Hematopoietic multipotent progenitor cell treated with erythropoietin and hydrocortisone succinate and interleukin-3 and kit ligand, for 15 days (in vitro differentiated cells): ENCODE data around the gene NGRN.
"Not testable (repeated sequence)": the region's sequence is repeated elsewhere in the genome, so short reads cannot be mapped to it uniquely, and the experiment has no call there.

Source experiments
- DNase-seq: peaks from one replicate; pipeline ENCODE4 v3.0.0-alpha.2; 2015; ENCODE audit warnings: low spot score

The NGRN gene

DNA sequence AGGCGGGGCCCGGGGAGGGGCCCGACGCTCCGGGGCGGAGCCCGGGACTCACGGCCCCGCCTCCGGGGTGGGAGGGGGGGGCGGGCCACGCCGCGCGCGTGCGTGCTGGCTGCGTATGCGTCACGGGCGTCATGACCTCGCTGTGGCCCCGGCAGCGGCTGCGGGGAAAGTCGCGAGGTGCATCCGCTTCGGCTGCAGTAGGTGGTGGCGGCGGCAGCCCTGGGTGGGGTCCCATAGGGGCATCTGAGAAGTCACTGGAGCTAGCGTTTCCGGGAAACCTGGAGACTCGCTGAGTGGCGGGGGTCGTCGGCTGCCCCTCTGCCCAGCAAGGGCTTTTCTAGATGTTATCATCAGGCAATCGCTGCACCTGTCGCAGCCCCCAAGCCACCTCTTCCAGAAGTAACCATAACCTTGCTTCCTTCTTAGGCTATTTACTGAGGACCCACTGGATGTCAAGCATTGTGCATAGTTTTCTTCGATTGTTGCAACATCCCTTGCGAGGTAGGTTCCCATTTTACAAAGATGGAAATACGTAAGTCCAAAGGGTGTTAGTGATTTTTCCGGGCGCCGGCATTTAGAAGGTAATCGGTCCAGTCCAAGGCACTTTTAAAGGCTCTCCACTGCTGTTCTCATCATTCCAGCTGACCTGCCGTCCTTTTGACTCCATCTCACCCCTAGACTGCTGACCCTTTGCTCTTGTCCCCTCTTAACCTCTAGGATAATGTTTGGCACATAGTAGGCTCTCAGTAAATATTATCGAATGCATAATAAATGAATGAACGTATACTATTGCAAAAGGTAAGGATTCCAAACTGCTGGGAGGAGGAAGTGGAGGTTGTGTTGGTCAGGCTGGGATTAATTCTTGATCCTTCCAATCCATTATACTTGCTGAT, 31.1 kb upstream of the NGRN start, which contains the start of gene GDPGP1:
Gene GDPGP1, plus strand, starts transcription at position 114 of the 893 bp plus-strand sequence. CDS start 6,700 bp downstream, outside the sequence.
- DNase-seq: no peak

DNA sequence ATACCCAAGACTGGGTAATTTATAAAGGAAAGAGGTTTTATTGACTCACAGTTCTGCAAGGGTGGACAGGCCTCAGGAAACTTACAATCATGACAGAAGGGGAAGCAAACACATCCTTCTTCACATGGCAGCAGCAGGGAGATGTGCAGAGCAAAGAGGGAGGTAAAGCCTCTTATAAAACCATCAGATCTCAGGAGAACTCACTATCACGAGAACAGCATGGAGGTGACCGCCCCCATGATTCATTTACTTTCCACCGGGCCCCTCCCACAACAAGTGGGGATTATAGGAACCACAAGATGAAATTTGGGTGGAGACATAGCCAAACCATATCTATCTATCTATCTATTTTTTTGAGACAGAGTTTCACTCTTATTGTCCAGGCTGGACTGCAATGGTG, 26.1 kb upstream of the NGRN start:
- no peak for DNase-seq

DNA sequence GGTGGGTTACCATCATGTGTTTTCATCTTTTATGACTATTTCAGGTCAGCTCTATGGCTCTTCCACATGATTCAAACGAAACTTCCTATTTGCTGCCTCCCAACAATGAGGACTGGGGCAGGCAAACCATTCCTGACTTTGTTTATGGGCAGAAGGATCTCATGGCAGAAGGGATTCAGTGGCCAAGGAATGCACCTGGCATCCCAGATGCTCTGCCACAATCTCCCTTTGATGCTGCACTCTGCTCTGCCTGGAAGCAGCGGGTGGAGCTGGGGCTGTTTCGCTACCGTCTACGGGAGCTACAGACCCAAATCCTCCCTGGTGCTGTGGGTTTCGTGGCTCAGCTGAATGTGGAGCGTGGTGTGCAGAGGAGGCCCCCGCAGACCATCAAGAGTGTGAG, 24.6 kb upstream of the NGRN start:
- DNase-seq: no peak

DNA sequence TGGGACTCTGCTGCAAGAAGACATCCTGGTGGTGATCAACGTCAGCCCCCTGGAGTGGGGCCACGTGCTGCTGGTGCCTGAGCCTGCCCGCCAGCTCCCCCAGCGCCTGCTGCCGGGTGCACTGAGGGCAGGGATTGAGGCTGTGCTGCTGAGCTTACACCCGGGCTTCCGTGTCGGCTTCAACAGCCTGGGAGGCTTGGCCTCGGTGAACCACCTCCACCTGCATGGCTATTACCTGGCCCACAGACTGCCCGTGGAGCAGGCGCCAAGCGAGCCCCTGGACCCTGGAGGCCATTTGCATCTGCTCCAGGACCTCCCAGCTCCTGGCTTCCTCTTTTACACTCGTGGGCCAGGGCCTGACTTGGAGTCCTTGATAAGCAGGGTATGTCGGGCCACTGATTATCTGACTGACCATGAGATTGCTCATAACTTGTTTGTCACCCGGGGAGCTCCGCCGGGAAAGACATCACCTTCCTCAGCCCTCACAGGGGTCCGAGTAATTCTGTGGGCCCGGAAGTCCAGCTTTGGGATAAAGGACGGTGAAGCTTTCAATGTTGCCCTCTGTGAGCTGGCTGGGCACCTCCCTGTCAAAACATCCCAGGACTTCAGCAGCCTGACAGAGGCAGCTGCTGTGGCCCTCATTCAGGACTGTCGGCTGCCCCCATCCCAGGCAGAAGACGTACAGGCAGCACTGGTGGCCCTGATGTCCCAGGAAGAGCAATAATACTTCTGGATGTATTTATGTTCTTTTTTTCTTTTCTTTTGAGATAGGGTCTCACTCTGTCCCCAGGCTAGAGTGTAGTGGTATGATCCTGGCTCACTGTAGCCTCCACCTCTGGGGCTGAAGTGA, 23.9 kb upstream of the NGRN start:
- DNase-seq: no peak

DNA sequence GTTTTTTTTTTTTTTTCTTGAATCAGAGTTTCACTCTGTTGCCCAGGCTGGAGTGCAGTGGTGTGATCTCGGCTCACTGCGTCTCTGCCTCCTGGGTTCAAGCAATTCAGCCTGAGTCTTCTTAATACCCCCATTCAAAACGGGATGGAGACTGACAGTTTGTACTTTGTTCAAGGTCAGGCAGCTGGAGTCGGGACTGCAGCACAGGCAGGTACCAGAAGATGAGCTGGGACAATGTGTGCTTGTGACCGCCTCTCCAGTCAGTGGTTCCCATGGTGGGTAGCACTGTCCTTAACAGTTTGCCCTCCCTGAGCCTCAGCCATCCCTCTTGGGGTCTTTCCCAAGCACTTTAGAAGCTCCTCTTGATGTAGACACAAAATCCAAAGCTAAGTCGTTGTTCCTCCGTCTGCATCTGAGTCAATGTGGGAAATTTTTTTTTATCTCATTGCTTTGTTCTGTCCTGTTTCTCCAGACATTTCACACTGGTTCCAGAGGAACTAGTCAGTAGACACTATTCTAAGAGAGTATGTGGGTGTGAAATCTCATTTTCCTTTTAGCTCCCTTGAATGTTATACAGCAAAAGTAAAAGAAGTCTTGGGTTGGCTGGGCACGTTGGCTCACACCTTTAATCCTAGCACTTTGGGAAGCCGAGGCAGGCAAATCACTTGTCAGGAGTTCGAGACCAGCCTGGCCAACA, 21.4 kb upstream of the NGRN start:
- DNase-seq: no peak

DNA sequence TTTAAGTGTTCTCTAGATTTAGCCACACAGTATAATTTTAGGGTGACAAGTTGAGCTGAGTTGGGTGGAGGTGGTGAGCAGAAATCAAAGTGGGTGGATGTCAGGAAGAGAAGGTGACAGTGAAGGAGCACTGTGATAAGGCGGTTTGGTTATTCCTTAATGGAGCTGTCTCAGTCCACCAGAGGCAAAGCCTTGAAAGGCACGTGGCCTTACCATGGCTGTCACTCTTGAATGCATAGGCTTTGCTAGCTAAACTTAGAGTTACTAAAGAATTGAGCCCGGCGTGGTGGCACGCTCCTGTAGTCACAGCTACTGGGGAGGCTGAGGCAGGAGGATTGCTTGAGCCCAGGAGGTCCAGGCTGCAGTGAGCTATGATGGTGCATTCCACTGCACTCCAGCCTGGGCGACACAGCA, 16.7 kb upstream of the NGRN start:
- no peak for DNase-seq

DNA sequence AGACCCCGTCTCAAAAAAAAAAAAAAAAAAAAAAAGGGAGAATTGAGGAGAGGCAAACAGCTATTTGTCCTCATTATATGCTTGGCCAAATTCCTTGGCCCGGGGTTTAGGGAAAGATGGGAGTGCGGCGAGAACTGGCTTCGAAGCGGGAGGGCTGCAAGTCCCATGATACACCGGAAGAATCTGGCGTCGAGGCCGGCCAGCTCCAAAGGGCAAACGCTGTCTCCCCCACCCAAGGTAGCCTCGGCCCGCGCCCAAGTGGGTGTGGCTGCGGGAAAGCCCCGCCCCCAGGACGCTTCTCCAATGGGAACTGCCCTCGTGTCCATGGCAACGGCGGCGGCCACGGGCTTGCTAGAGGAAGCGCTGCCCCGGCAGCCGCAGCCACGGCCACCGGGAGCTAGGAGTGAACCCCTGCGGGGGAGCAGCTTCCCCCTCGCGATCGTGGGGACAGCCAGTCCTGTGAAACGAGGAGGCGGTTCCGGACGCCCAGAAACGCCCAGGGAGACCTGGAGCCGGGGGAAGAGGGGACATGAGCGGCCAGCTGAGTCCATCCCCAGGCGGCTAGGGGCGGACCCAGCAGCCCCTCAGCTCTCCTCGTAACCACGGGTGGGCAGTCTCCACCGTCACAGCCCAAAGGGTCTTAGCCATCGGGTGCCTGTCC, 16.1 kb upstream of the NGRN start, which contains the start of gene TTLL13:
Gene TTLL13, plus strand, starts transcription at position 354 of the 661 bp plus-strand sequence. CDS start 1,075 bp downstream, outside the sequence.
- peak; percentile 84 for DNase-seq

DNA sequence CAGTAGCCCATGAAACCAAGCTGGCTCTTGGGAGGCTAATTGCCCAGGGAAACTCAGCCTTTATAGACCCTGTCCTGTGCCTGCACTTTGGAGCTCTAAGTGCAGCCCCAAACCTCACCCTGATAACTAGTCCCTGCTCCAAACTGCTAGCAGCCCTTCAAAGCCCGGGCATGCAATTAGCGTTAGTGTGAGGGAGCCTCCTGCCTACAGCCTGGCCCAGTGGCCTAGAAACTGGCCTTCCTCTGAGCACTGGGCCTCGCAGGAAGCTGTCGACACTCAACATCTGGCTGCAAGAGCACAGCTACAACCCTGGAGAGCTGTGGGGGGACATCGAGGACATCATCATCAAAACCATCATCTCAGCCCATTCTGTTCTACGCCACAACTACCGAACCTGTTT, 7.7 kb upstream of the NGRN start:
- no peak for DNase-seq

DNA sequence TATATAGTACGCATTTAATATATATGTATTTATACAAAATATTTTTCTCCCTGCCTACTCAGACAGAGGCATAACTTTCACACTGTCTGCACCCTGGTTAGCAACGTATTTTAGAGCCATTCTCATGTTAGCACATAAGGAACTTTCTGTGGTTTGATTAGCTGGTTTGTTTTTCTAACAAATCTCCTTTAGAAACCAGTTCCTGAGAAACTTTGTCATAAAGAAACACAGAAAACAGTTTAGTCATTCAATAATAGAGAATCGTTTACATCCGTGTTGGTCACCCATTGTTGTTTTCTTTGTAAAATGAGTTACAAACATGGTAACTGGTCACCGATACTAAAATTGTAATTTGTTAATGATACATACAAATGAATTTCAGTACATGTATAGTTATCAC, 5.9 kb upstream of the NGRN start:
- no peak for DNase-seq

DNA sequence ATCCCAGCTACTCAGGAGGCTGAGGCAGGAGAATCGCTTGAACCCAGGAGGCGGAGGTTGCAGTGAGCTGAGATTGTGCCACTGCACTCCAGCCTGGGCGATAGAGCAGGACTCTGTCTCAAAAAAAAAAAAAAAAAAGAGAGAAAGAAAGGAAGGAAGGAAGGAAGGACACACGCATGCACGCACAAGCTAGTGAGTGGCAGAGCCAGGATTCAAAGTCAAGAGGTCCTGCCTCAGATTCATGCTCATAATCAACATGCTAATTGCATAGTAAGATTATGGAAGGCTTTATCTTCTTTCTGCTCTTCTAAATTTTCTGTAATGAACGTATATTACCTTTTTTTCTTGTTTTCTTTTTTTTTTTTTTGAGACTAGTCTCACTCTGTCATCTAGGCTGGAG, 4.7 kb upstream of the NGRN start:
- not testable (repeated sequence) for DNase-seq

DNA sequence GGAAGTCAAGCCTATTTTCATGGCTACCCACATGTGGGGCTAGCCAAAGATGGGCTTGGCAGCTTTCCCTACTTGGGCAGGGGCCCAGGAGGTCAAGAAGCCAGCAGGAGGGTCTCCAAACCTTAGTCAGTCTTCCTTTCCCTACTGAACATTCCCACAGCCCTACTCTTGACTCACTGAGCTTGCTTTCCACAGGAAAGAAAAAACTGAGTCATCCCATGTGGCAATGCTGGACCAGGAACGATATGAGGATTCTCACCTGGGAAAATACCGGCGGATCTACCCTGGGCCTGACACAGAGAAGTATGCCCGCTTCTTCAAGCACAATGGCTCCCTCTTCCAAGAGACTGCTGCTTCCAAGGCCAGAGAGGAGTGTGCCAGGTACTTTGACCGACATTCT, 3.7 kb upstream of the NGRN start:
- DNase-seq: no peak

DNA sequence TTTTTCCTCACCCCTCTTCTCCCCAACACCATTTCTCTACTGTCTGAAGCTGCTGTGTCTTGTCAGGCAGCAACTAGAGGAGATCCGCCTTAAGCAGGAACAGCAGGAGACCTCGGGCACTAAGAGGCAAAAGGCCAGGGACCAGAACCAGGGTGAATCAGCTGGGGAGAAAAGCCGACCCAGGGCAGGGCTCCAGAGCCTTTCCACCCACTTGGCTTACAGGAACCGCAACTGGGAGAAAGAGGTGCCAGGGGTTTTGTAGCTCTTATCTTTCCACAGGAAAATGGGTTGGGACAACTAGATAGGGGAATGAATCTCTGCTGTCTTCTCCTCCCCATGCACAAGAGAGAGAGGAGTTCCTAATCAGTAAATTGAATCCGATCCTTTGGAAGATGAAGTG, 3.0 kb upstream of the NGRN start:
- no peak for DNase-seq

DNA sequence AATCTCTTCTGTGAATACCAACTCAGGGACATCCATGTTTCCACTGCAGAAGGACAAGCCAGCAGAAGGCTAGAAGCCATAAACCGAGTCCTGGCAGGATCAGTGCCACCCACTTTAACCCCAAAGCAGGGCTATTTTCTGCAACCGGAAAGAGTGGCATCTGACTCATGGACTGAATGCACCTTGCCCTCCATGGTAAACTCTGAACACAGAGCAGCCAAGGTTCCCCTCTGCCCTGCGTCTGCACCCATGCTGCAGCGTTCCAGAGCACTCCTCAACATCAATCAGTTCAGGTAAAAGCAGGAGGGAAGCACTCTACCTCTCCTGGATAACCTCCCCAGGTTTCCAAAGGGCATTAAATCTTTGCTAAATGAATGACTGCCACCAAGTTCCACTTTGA, 801 bp upstream of the NGRN start:
- no peak for DNase-seq

DNA sequence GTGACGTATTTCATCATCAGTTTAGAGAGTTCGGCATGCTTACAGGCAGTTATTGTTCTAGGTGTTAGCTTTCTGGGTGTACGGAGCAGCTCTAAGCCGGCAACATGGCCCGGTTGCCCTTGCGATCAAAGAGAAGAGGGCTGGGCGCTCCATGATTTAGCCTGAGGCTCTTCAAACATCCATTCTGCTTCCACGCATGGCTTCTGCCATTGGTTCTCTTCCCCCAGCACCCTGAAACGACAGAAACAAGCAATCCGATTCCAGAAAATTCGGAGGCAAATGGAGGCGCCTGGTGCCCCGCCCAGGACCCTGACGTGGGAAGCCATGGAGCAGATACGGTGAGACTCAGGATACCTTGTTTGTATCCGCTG, 574 bp downstream of the NGRN start:
- peak; percentile 49 for DNase-seq

DNA sequence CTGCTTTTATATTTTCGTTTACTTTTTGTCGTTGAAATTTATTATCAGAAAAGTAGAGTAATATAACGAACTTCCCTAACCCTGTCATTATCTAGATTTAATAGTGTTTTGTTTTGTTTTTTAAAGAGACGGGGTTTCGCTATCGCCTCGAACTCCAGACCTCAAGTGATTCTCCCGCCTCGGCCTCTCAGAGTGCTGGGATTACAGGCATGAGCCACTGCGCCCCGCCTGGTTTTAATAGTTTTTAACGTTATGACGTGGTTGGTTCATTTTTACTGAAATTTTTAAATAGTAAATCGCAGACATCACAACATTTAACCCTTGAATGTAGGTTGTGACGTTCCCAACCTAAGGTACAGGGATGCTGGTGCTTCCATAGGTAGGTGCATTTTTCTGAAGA, 1.0 kb downstream of the NGRN start:
- DNase-seq: peak; percentile 19

DNA sequence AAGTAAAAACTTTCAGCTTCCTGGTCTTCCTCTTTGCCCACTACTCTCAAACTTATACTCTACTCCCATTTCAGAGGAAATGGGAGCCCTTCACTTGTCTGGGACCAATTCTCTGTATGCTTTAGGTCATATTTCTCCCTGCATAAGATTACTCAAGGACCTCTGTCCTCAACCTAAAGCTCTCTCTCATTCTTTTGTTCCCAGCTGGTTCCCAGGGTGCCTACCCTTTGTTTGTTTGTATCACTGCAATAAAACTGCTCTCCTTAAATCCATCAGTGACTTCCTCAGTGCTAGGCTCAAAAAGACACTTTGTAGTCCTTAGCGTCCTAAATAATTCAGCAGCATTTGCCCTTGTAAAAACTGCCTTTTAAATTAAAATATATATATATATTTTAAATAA, 2.9 kb downstream of the NGRN start:
- no peak for DNase-seq

DNA sequence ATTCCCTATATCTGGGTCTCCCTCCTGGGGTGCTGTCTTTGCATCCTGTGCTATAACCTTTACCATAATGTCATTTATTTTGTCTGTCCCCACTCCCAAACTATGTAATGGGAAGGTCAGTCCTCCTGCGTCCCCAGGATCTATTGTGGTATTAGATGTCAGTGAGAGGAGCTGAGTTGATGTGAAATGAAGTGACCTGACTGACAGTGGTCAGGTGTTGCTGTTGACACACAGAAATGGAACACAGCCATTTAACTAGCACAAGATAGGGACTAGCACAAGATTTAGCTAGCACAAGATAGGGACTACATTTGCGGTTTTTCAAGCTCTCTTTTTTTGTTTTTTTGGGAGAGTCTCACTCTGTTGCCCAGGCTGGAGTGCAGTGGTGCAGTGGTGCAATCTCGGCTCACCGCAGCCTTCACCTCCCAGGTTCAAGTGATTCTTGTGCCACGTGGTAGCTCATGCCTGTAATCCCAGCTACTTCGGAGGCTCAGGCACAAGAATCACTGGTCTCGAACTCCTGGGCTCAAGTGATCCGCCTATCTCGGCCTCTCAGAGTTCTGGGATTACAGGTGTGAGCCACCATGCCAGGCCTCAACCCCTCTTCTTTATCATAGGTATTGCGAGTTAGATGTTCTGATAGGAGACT, 5.2 kb downstream of the NGRN start:
- DNase-seq: no peak

DNA sequence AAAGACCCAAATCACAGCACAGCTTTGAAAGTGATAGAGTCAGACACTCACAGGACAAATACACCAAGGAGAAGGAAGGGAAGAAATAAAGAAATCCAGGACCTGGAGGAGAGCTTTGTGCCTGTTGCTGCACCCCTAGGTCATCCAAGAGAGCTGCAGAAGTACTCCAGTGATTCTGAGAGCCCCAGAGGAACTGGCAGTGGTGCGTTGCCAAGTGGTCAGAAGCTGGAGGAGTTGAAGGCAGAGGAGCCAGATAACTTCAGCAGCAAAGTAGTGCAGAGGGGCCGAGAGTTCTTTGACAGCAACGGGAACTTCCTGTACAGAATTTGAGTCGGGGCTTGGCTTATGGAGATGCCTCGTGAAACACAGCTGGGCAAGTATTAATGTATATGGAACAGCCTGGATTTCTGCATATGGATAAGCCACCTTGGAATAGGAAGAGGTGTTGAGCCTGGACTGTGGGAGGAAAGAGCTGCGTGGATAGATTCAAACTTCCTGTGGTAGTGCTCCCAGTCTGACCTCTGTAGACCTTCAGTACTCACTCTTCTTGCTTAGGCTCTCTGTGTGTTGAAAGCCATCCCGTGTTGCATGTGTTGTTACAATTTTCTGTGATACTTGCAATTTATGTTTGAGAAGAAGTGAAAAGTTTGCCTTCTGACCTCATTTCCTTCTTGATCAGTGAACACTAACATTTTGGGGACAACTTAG, 6.1 kb downstream of the NGRN start:
- no peak for DNase-seq

DNA sequence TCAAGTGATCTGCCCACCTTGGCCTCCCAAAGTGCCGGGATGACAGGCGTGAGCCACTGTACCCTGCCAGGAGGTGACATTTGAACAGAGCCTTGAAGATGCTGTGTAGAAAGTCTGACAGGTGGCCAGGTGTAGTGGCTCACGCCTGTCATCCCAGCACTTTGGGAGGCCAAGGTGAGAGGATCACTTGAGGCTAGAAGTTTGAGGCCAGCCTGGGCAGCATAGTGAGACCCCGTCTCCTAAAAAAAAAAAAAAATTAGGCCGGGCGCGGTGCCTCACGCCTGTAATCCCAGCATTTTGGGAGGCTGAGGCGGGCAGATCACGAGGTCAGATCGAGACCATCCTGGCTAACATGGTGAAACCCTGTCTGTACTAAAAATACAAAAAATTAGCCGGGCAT, 13.0 kb downstream of the NGRN start:
- not testable (repeated sequence) for DNase-seq

DNA sequence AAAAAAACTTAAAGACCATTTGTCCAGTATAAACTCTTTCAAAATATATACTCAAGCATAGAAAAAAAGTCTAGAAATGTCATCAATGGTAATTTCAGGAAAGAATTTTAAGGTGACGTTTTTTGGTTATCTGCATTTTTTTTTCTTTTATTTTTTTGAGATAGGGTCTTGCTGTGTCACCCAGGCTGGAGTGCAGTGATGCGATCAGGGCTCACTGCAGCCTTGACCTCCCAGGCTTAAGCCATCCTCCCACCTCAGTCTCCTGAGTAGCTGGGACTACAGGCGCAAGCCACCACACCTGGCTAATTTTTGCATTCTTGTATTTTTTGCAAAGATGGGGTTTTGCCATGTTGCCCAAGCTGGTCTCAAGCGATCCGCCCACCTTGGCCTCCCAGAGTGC, 15.3 kb downstream of the NGRN start:
- DNase-seq: not testable (repeated sequence)

DNA sequence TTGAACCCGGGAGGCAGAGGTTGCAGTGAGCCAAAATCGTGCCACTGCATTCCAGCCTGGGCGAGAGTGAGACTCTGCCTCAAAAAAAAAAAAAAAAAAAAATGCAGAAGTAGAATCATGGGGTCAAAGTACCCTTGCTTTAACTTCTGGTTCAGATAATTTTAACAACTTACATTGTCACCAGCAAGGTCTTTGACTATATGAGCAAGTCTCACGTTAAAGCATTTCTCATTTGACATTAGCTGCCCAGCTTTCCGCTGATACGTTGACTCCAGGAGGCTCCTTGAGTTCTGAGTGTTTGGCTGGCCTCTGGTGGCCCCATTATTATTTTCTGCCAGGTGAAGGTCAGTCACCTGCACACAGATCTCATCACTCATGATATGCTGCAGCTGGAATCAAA, 16.2 kb downstream of the NGRN start:
- not testable (repeated sequence) for DNase-seq
